GM23338 (cell line): ENCODE results near the gene PIK3CB. TPM values are rescaled to one million over a fixed set of nuclear protein-coding genes. Genes with fewer than 3 reads are reported as not detected.

ENCODE experiments used
- CREB1 ChIP-seq: fragments of 250-450 bp; sonication (Bioruptor Pico); IDR thresholded peaks from 2 replicates; pipeline ENCODE4 v1.5.0; 2020; ENCODE audit warnings: low read depth, mild to moderate bottlenecking, moderate library complexity
- CTCF ChIP-seq, 2 experiments: fragments of 200-600 bp in 1 of 2; sonication (generic) in 1 of 2; conservative IDR thresholded peaks; 2 replicates each; pipeline versions ENCODE4 v1.5.1 to v1.6.1; 2016 to 2017; ENCODE audit warnings: antibody characterized with exemption in 2 of 2, low read depth in 2 of 2, mild to moderate bottlenecking in 2 of 2, moderate library complexity in 1 of 2
- EZH2 ChIP-seq: fragments of 200-600 bp; sonication (generic); IDR thresholded peaks from one replicate; pipeline ENCODE4 v1.8.0; 2017; ENCODE audit warnings: antibody characterized with exemption, mild to moderate bottlenecking, low read depth; ENCODE audit not compliant: unreplicated experiment
- JUNB ChIP-seq: IDR thresholded peaks from one replicate; pipeline ENCODE4 v1.6.1; 2016; ENCODE audit warnings: antibody characterized with exemption; ENCODE audit not compliant: unreplicated experiment
- REST ChIP-seq: IDR thresholded peaks from one replicate; pipeline ENCODE4 v1.6.1; 2018; ENCODE audit warnings: antibody characterized with exemption; ENCODE audit not compliant: unreplicated experiment
- STAT1 ChIP-seq: IDR thresholded peaks from one replicate; pipeline ENCODE4 v1.6.1; 2016; ENCODE audit warnings: antibody characterized with exemption; ENCODE audit not compliant: unreplicated experiment
- ZNF462 ChIP-seq: fragments of 250-450 bp; sonication (Bioruptor Pico); IDR thresholded peaks from 2 replicates; pipeline ENCODE4 v1.5.0; 2020; ENCODE audit warnings: mild to moderate bottlenecking, moderate library complexity
- polyA plus RNA-seq: library from polyadenylated mRNA; unstranded; fragments of >200 nt; fragmentation: Nextera tagmentation; extraction: Ambion mirVana; gene quantifications from 2 replicates; pipeline ENCODE4 v1.2.1, GENCODE V29; 2016
- total RNA-seq: library from RNA; depleted of rRNA; stranded (reverse); fragments of >200 nt; shearing (Covaris generic); gene quantifications from 2 replicates; pipeline ENCODE4 v1.2.3, GENCODE V29; 2014

The PIK3CB gene
- total and polyA plus RNA-seq, 2 experiments from 2014 or later = 13.3 to 32.4 TPM

- TF ChIP-seq ZNF462 (CRISPR knock-in tag) (no peak), STAT1 (no peak), CTCF (conservative IDR thresholded peaks at IDR 0.05; ENCODE audit: low read depth in 2 of 2) (no peak), JUNB (no peak), EZH2 (no peak), REST (no peak), CREB1 (CRISPR knock-in tag) (no peak)
Measured at GRCh38 chr3:138799822-138800221, 34.9 kb downstream of the PIK3CB start (continued).
